Measurements from ENCODE around the gene PDZD4. TPM values are rescaled to one million over a fixed set of nuclear protein-coding genes. Genes with fewer than 3 reads are reported as not detected.
A peak's percentile ranks its signal among the peaks of the same experiment; 100 is the strongest.

Gene PDZD4
- total and polyA plus RNA-seq, 2 experiments from 2014 or later: not detected

DNA sequence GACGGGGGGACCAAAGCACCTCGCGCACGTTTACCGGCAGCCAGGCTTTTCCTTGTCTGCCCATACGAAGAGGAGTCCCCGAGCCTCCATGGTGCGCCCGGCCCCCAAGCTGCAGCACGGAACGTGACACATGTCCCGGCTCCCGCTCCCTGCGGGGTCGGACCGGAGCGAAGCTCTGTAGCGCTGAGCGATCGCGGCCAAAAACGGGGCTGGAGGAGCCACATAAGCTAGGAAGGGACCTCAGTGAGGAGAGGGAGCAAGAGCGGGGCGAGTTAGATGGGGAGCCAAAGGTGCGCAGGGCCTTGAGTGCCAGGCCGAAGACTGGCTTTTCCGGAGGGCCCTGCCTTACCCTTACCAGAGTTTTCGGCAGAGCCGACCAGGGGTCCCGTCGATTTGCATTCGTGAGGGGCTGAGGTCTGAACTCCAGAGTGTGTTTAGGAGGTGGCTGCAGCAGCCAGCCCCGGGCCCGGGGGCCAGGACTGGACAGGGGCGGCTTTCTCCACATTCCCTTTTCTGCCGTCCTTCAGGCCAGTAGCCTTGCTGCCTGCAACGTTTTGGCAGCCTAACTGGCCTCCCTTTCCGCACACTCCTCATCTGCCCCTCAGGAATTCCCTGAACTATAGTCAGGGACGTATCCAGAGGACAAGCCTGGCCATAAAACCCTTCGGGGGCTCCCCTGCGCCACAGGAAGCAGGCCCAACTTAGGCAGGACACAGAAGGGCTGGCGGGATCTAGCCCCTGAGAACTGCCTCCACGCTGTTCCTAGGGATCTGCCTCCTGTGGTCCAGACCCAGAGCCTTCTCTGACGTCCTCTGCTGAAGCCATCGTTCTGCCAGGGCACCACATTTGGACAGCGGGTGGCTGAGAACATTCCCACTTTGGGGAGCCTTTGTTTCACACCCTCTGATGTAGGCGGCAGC is 35.2 kb downstream of the PDZD4 start:
- peaks cover 63% of the 10 kb centered on the region for H3K79me2 ChIP-seq (ENCODE audit: insufficient read depth)
- DNase-seq: peak; percentile 52

DNA sequence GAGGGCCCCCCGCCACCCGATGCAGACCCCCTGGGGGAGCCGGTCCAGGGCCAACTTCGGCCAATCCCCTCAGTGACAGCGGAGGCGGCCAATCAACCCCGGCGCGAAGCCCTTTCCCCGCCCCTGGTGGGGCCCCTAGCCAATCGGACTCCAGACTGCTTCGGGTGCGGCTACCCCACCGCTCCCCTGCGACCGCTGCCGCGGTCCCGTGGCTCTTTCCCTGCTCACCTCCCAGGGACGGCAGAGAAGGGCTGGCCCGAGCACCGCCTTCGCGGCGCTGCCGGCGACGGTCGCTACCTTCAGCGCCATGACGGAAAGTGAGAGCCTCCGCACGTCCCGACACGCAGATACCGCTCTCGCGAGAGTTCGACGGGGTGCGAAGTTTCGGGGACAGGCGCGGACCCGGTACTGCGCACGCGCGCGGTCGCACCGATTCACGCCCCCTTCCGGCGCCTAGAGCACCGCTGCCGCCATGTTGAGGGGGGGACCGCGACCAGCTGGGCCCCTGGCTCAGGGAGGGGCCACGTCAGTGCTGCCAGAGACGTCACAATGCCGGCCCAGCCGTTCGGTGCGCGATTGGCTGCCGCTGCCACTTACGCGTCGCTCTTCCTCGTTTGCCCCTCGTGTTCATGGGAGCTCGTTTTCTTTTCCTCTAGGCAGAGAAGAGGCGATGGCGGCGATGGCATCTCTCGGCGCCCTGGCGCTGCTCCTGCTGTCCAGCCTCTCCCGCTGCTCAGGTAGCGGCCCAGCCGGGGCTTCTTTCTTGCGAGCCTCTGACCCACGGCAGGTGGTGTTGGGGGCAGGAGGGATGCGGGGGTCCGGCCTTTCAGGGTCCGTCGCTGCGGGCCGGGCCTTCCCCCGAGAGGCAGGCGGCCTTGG is 36.1 kb downstream of the PDZD4 start, which contains the start of the genes IDH3G and SSR4:
IDH3G (minus strand) TSS at position 358 of the 879 bp plus-strand sequence; CDS start at position 309, 49 bp downstream.
SSR4 (plus strand) TSS at position 651 of the 879 bp plus-strand sequence; CDS start at position 671, 20 bp downstream.
- H3K4me1 ChIP-seq (ENCODE audit: insufficient read depth): no peaks in the 10 kb centered on the region
- no peak for TF ChIP-seq EZH2 (IDR thresholded peaks at IDR 0.05; ENCODE audit: insufficient read depth, poor library complexity, severe bottlenecking)
- no peak for TF ChIP-seq EZH2phosphoT487 (IDR thresholded peaks at IDR 0.05; ENCODE audit: insufficient read depth, low read depth)
- H3K27me3 ChIP-seq (replicated peaks; ENCODE audit: insufficient read depth): no peaks in the 10 kb centered on the region
- 1 to 2% methylated on average over 37 to 50 of the region's 92 CpGs for WGBS, 2 experiments (ENCODE audit: low coverage in 1 of 2, low lambda C conversion rate in 2 of 2, missing lambda C conversion rate in 2 of 2)
- peak within 1 kb of the TSS; percentile 92 for H3K27ac ChIP-seq
- H3F3A ChIP-seq (ENCODE audit: insufficient read depth): no peaks in the 10 kb centered on the region
- peak within 1 kb of the TSS; percentile 78 for H2AFZ ChIP-seq
- H3K9me3 ChIP-seq (ENCODE audit: low read depth): no peaks in the 10 kb centered on the region
- H3K4me3 ChIP-seq: peak within 1 kb of the TSS; percentile 94
- peak within 1 kb of the TSS; percentile 95 for H3K4me2 ChIP-seq (ENCODE audit: unreplicated experiment)
- H3K9me2 ChIP-seq (ENCODE audit: insufficient read depth): no peaks in the 10 kb centered on the region
- in situ Hi-C loops (cut with MboI): no loop called here
- peak; percentile 95 for DNase-seq
- peaks cover 63% of the 10 kb centered on the region for H3K79me2 ChIP-seq (ENCODE audit: insufficient read depth)
- no peaks in the 10 kb centered on the region for H3K36me3 ChIP-seq (ENCODE audit: low read depth)
- no peaks in the 10 kb centered on the region for H4K20me1 ChIP-seq (ENCODE audit: insufficient read depth)
- peak within 1 kb of the TSS; percentile 95 for H3K9ac ChIP-seq

More for the DNA sequence above, 35.2 kb downstream of the PDZD4 start:
- no peaks in the 10 kb centered on the region for H3K9me2 ChIP-seq (ENCODE audit: insufficient read depth)
- no peaks in the 10 kb centered on the region for H3F3A ChIP-seq (ENCODE audit: insufficient read depth)
- peak overlapping the region; percentile 92 for H3K27ac ChIP-seq
- no peaks in the 10 kb centered on the region for H3K9me3 ChIP-seq (ENCODE audit: low read depth)
- in situ Hi-C loops (cut with MboI): no loop called here
- no peaks in the 10 kb centered on the region for H3K27me3 ChIP-seq (replicated peaks; ENCODE audit: insufficient read depth)
- 1 to 10% methylated on average over 18 to 29 of the region's 47 CpGs for WGBS, 2 experiments (ENCODE audit: low coverage in 1 of 2, low lambda C conversion rate in 2 of 2, missing lambda C conversion rate in 2 of 2)
- H3K4me3 ChIP-seq: peak overlapping the region; percentile 94
- TF ChIP-seq EZH2phosphoT487 (IDR thresholded peaks at IDR 0.05; ENCODE audit: insufficient read depth, low read depth) (no peak), EZH2 (IDR thresholded peaks at IDR 0.05; ENCODE audit: insufficient read depth, poor library complexity, severe bottlenecking) (no peak)
- H3K36me3 ChIP-seq (ENCODE audit: low read depth): no peaks in the 10 kb centered on the region
- peak overlapping the region; percentile 95 for H3K9ac ChIP-seq
- H3K4me2 ChIP-seq (ENCODE audit: unreplicated experiment): peak overlapping the region; percentile 80
- no peaks in the 10 kb centered on the region for H3K4me1 ChIP-seq (ENCODE audit: insufficient read depth)
- H4K20me1 ChIP-seq (ENCODE audit: insufficient read depth): no peaks in the 10 kb centered on the region
- peak overlapping the region; percentile 78 for H2AFZ ChIP-seq

DNA sequence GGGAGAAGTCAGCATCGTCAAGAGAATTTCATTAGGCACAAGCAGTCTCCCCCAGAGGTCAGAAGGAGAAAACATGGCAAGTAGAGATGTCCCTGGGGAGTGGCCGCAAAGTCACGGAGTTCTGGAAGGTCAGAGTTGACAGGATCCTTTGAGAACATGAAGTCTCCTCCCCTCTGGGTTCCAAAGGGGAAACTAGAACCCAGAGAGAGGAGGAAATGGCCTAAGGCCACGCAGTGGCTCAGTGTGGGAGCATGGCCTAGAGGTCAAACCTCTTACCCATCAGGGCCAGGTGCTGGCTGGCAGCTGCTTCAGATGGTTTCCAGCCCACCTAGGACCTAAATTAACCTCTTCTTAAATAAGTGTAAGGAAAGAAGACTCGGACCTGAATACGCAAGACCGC is 37.1 kb downstream of the PDZD4 start:
- no peak for TF ChIP-seq EZH2phosphoT487 (IDR thresholded peaks at IDR 0.05; ENCODE audit: insufficient read depth, low read depth)
- TF ChIP-seq EZH2 (IDR thresholded peaks at IDR 0.05; ENCODE audit: insufficient read depth, poor library complexity, severe bottlenecking): no peak
- H3K9me3 ChIP-seq (ENCODE audit: low read depth): no peaks in the 10 kb centered on the region
- H3K4me2 ChIP-seq (ENCODE audit: unreplicated experiment): peak overlapping the region; percentile 95
- H3K9ac ChIP-seq: peak overlapping the region; percentile 95
- H3K27me3 ChIP-seq (replicated peaks; ENCODE audit: insufficient read depth): no peaks in the 10 kb centered on the region
- peaks cover 63% of the 10 kb centered on the region for H3K79me2 ChIP-seq (ENCODE audit: insufficient read depth)
- no peaks in the 10 kb centered on the region for H3K9me2 ChIP-seq (ENCODE audit: insufficient read depth)
- no peaks in the 10 kb centered on the region for H3K4me1 ChIP-seq (ENCODE audit: insufficient read depth)
- 16 to 20% methylated on average over 7 of the region's 7 CpGs for WGBS, 2 experiments (ENCODE audit: low coverage in 1 of 2, low lambda C conversion rate in 2 of 2, missing lambda C conversion rate in 2 of 2)
- H4K20me1 ChIP-seq (ENCODE audit: insufficient read depth): no peaks in the 10 kb centered on the region
- H3F3A ChIP-seq (ENCODE audit: insufficient read depth): no peaks in the 10 kb centered on the region
- peak overlapping the region; percentile 94 for H3K4me3 ChIP-seq
- peak overlapping the region; percentile 78 for H2AFZ ChIP-seq
- in situ Hi-C loops (cut with MboI): no loop called here
- DNase-seq: no peak
- peak overlapping the region; percentile 92 for H3K27ac ChIP-seq
- no peaks in the 10 kb centered on the region for H3K36me3 ChIP-seq (ENCODE audit: low read depth)

DNA sequence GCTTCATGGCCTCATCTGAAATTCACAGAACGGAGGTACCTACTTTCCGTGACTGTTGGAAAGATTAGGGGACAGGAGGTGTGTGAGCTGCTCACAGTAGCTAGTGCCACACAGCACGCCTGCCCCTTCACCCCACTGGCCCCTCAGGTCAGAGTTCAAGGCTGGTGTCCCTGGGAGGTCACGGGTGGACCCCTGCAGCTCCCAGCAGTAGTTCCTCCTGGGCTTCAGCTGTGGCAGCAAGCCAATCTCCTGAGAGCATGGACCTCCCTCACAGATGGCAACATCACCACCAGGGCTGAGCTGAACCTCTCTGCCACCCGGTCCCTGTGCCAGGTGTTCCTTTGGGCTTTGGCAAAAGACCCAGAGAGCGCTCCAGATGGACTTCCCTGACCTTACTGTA is 38.0 kb downstream of the PDZD4 start:
- H3K27ac ChIP-seq: no peak overlapping the region
- no peaks in the 10 kb centered on the region for H3K9me2 ChIP-seq (ENCODE audit: insufficient read depth)
- no peaks in the 10 kb centered on the region for H3K4me1 ChIP-seq (ENCODE audit: insufficient read depth)
- in situ Hi-C loops (cut with MboI): no loop called here
- no peak overlapping the region; the same call in 1 of the 2 replicates for H3K9ac ChIP-seq
- H3K4me2 ChIP-seq (ENCODE audit: unreplicated experiment): no peak overlapping the region
- no peaks in the 10 kb centered on the region for H3K9me3 ChIP-seq (ENCODE audit: low read depth)
- DNase-seq: no peak
- no peaks in the 10 kb centered on the region for H4K20me1 ChIP-seq (ENCODE audit: insufficient read depth)
- no peak for TF ChIP-seq EZH2phosphoT487 (IDR thresholded peaks at IDR 0.05; ENCODE audit: insufficient read depth, low read depth)
- TF ChIP-seq EZH2 (IDR thresholded peaks at IDR 0.05; ENCODE audit: insufficient read depth, poor library complexity, severe bottlenecking): no peak
- no peaks in the 10 kb centered on the region for H3K36me3 ChIP-seq (ENCODE audit: low read depth)
- H2AFZ ChIP-seq: no peak overlapping the region
- H3F3A ChIP-seq (ENCODE audit: insufficient read depth): no peaks in the 10 kb centered on the region
- H3K4me3 ChIP-seq: no peak overlapping the region
- peaks cover 63% of the 10 kb centered on the region for H3K79me2 ChIP-seq (ENCODE audit: insufficient read depth)
- WGBS, 2 experiments (ENCODE audit: low coverage in 1 of 2, low lambda C conversion rate in 2 of 2, missing lambda C conversion rate in 2 of 2): 70 to 76% methylated on average over 2 to 6 of the region's 6 CpGs
- H3K27me3 ChIP-seq (replicated peaks; ENCODE audit: insufficient read depth): no peaks in the 10 kb centered on the region

All from GM23248 (cell line).